OCI-LY1 (cell line): ENCODE data around the gene SPPL3.

Source experiments
- H2AFZ ChIP-seq: fragments of 200-600 bp; sonication (generic), shearing (Covaris generic); 2 replicates; pipeline ENCODE4 v1.6.0; 2014; ENCODE audit warnings: antibody characterized with exemption, mild to moderate bottlenecking, low read length
- H3F3A ChIP-seq: fragments of 200-600 bp; sonication (generic), shearing (Covaris generic); 2 replicates; pipeline ENCODE4 v1.6.0; 2014; ENCODE audit warnings: mild to moderate bottlenecking, antibody characterized with exemption, low read length, moderate library complexity; ENCODE audit not compliant: insufficient read depth
- H3K27ac ChIP-seq: fragments of 200-600 bp; sonication (generic); 2 replicates; pipeline ENCODE4 v1.5.1; 2014; ENCODE audit warnings: low read length, mixed run types, mild to moderate bottlenecking, low read depth; ENCODE audit not compliant: poor library complexity, severe bottlenecking
- H3K27me3 ChIP-seq: fragments of 200-600 bp; sonication (generic); 2 replicates; pipeline ENCODE4 v1.6.0; 2014; ENCODE audit warnings: antibody characterized with exemption, mild to moderate bottlenecking, low read length, moderate library complexity; ENCODE audit not compliant: insufficient read depth
- H3K36me3 ChIP-seq: fragments of 200-600 bp; sonication (generic); 2 replicates; pipeline ENCODE4 v1.6.1; 2014; ENCODE audit warnings: mild to moderate bottlenecking, antibody characterized with exemption, low read length, moderate library complexity, mixed read lengths; ENCODE audit not compliant: insufficient read depth
- H3K4me1 ChIP-seq: fragments of 200-600 bp; sonication (generic); 2 replicates; pipeline ENCODE4 v1.5.1; 2014; ENCODE audit warnings: mild to moderate bottlenecking, low read length, moderate library complexity; ENCODE audit not compliant: insufficient read depth, severe bottlenecking
- H3K4me2 ChIP-seq: fragments of 200-600 bp; sonication (generic), shearing (Covaris generic); 2 replicates; pipeline ENCODE4 v1.6.1; 2014; ENCODE audit warnings: low read length
- H3K4me3 ChIP-seq: fragments of 200-600 bp; sonication (generic); 2 replicates; pipeline ENCODE4 v1.5.1; 2014; ENCODE audit warnings: low read length, low read depth, mild to moderate bottlenecking, mixed read lengths; ENCODE audit not compliant: poor library complexity, severe bottlenecking
- H3K79me2 ChIP-seq: fragments of 200-600 bp; shearing (Covaris generic); 2 replicates; pipeline ENCODE4 v1.6.1; 2016; ENCODE audit warnings: mixed run types, low read length, mixed read lengths; ENCODE audit not compliant: insufficient read depth
- H3K9ac ChIP-seq: fragments of 200-600 bp; sonication (generic), shearing (Covaris generic); 2 replicates; pipeline ENCODE4 v1.6.1; 2014; ENCODE audit warnings: mild to moderate bottlenecking, low read length, mixed read lengths
- H3K9me2 ChIP-seq: fragments of 200-600 bp; sonication (generic), shearing (Covaris generic); 2 replicates; pipeline ENCODE4 v1.6.1; 2014; ENCODE audit warnings: low read depth, mild to moderate bottlenecking, low read length, mixed read lengths
- H3K9me3 ChIP-seq: fragments of 200-600 bp; shearing (Covaris generic); 2 replicates; pipeline ENCODE4 v1.6.1; 2014; ENCODE audit warnings: low read length, mixed read lengths
- H4K20me1 ChIP-seq: fragments of 200-600 bp; sonication (generic), shearing (Covaris generic); 2 replicates; pipeline ENCODE4 v1.6.0; 2016; ENCODE audit warnings: mild to moderate bottlenecking, low read length; ENCODE audit not compliant: insufficient read depth
- EZH2 ChIP-seq: fragments of 200-600 bp; sonication (generic), shearing (Covaris generic); IDR thresholded peaks from 2 replicates; pipeline ENCODE4 v1.8.0; 2017; ENCODE audit warnings: borderline replicate concordance, mixed run types, mild to moderate bottlenecking, antibody characterized with exemption, low read length, moderate library complexity, mixed read lengths
- TF ChIP-seq, protein P1 (sequence below): fragments of 200-600 bp; sonication (generic), shearing (Covaris generic); IDR thresholded peaks from 2 replicates; pipeline ENCODE4 v1.5.1; 2017; ENCODE audit warnings: mild to moderate bottlenecking, antibody characterized with exemption, low read length, moderate library complexity, mixed read lengths

Gene SPPL3

DNA sequence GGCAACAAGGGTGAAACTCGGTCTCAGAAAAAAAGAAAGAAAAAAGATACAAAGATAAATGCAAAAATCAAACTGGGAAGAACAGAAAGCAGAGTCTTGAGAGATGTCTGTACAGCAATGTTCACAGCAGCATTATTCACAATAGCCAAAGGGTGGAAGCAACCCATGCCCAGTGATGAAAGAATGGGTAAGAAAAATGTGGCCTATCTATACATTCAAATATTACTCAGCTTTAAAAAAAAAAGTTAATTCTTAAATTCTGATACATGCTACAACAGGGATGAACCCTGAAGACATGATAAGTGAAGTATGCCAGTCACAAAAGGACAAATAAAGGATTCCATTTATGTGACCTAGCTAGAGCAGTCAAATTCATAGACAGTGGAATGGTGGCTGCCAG, 33.7 kb downstream of the SPPL3 start:
- Histone ChIP-seq H3K79me2 (peaks cover 51% of the 10 kb centered on the region), H3K4me3 (no peak overlapping the region), H3K36me3 (no peaks in the 10 kb centered on the region; the same call in 1 of the 2 replicates), H3F3A (no peaks in the 10 kb centered on the region), H3K4me2 (no peak overlapping the region), H4K20me1 (no peaks in the 10 kb centered on the region), H3K9me2 (no peaks in the 10 kb centered on the region), H3K27ac (no peak overlapping the region), H3K9ac (no peak overlapping the region), H3K4me1 (peaks cover 19% of the 10 kb centered on the region), H3K27me3 (no peaks in the 10 kb centered on the region), H2AFZ (no peak overlapping the region), H3K9me3 (no peaks in the 10 kb centered on the region)
- TF ChIP-seq, protein P1, sequence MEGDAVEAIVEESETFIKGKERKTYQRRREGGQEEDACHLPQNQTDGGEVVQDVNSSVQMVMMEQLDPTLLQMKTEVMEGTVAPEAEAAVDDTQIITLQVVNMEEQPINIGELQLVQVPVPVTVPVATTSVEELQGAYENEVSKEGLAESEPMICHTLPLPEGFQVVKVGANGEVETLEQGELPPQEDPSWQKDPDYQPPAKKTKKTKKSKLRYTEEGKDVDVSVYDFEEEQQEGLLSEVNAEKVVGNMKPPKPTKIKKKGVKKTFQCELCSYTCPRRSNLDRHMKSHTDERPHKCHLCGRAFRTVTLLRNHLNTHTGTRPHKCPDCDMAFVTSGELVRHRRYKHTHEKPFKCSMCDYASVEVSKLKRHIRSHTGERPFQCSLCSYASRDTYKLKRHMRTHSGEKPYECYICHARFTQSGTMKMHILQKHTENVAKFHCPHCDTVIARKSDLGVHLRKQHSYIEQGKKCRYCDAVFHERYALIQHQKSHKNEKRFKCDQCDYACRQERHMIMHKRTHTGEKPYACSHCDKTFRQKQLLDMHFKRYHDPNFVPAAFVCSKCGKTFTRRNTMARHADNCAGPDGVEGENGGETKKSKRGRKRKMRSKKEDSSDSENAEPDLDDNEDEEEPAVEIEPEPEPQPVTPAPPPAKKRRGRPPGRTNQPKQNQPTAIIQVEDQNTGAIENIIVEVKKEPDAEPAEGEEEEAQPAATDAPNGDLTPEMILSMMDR = no peak
- no peak for TF ChIP-seq EZH2

DNA sequence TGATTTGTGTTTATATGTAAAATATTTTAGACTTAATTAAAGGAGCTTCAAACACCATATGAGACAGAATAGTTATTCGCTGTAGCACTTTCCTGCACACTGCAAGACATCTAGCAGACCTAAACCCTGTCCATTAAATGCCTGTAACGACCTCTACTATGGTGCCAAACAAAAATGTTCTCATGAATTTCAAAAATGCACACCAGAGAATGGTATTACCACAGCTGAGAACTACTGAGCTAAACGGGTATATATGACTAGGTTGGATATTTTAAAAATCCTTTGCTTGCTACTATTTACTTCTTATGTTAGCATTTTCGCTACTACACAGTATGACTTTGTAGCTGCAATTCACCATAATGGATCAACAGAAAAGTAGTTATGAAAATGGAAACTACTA, 34.8 kb downstream of the SPPL3 start:
- Histone ChIP-seq H3K9ac (no peak overlapping the region), H3K9me2 (no peaks in the 10 kb centered on the region), H3K9me3 (no peaks in the 10 kb centered on the region), H3K4me1 (peaks cover 10% of the 10 kb centered on the region), H4K20me1 (no peaks in the 10 kb centered on the region), H3K36me3 (no peaks in the 10 kb centered on the region; the same call in 1 of the 2 replicates), H3K4me3 (no peak overlapping the region), H3K27ac (no peak overlapping the region), H2AFZ (no peak overlapping the region), H3K4me2 (no peak overlapping the region), H3K79me2 (peaks cover 48% of the 10 kb centered on the region), H3K27me3 (no peaks in the 10 kb centered on the region), H3F3A (no peaks in the 10 kb centered on the region)
- no peak for TF ChIP-seq EZH2

DNA sequence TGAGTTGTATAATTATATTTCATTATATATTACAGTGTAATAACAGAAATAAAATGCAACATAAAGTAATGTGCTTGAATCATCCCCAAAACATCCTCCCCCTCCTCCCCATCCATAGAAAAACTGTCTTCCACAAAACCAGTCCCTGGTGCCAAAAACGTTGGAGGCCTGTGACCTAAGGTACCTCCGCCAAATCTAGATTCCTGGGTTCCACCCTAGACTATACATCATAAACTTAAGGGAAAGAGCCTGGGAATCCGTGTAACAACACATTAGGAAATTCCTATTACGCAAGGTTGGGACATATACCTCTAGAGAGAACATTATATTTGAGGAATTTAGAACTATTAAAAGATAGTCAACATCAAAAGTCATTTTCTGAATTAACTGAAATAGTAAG, 38.0 kb downstream of the SPPL3 start:
- no peak overlapping the region for H2AFZ ChIP-seq
- H3K27ac ChIP-seq = no peak overlapping the region
- no peak overlapping the region for H3K4me3 ChIP-seq
- H3K9ac ChIP-seq = no peak overlapping the region
- no peaks in the 10 kb centered on the region for H3K27me3 ChIP-seq
- no peak for TF ChIP-seq EZH2
- TF ChIP-seq, protein P1 = no peak
- no peaks in the 10 kb centered on the region for H3K9me2 ChIP-seq
- H3K4me1 ChIP-seq = no peaks in the 10 kb centered on the region
- no peaks in the 10 kb centered on the region for H4K20me1 ChIP-seq
- H3K4me2 ChIP-seq = no peak overlapping the region
- peaks cover 34% of the 10 kb centered on the region for H3K79me2 ChIP-seq
- H3K9me3 ChIP-seq = no peaks in the 10 kb centered on the region
- H3K36me3 ChIP-seq = no peaks in the 10 kb centered on the region; the same call in 1 of the 2 replicates
- no peaks in the 10 kb centered on the region; the same call in 1 of the 2 replicates for H3F3A ChIP-seq

DNA sequence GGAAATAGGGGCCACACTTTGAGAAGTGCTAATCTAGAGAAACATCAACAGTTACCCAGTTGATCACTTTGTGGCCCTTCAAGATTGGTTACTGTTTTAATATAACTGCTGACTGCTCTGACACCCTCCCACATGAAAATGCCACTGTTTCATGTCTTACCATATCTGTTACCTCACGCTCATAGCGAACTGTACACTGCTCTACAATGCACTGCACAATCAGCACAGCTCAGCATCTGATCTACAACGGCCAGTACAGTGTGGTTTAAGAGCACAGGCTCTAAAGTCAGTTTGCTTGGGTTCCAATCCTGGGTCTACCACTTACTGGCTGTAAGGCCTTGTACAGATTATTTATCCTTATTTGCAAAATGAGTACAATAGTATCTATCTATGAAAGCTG, 39.1 kb downstream of the SPPL3 start:
- H3K9me3 ChIP-seq = no peaks in the 10 kb centered on the region
- H2AFZ ChIP-seq = no peak overlapping the region
- peaks cover 40% of the 10 kb centered on the region for H3K79me2 ChIP-seq
- H3K4me1 ChIP-seq = no peaks in the 10 kb centered on the region
- no peaks in the 10 kb centered on the region for H4K20me1 ChIP-seq
- no peaks in the 10 kb centered on the region for H3K27me3 ChIP-seq
- H3K36me3 ChIP-seq = no peaks in the 10 kb centered on the region; the same call in 1 of the 2 replicates
- no peak overlapping the region for H3K27ac ChIP-seq
- no peak overlapping the region for H3K4me2 ChIP-seq
- no peaks in the 10 kb centered on the region for H3K9me2 ChIP-seq
- no peak overlapping the region for H3K4me3 ChIP-seq
- H3F3A ChIP-seq = no peaks in the 10 kb centered on the region; the same call in 1 of the 2 replicates
- no peak for TF ChIP-seq EZH2
- TF ChIP-seq, protein P1 = no peak
- H3K9ac ChIP-seq = no peak overlapping the region
